GM21619 (cell line): ENCODE measurements around the gene CNN3.
"Not testable (repeated sequence)": the region's sequence is repeated elsewhere in the genome, so short reads cannot be mapped to it uniquely, and the experiment has no call there.

Experiments
- ATAC-seq: cut with Tn5 transposase; IDR thresholded peaks from one replicate; pipeline ENCODE4 v1.9.1; 2021; ENCODE audit not compliant: unreplicated experiment

CNN3 gene

GRCh38 chr1:94949681-94950661, 23.1 kb upstream of the CNN3 start:
- ATAC-seq, result no peak

- no peak for ATAC-seq
These were observed 20.5 kb upstream of the CNN3 start for GRCh38 chr1:94947437-94947836.

GRCh38 chr1:94946886-94947285, 20.0 kb upstream of the CNN3 start:
- ATAC-seq, result no peak

- no peak for ATAC-seq
These were observed 15.5 kb upstream of the CNN3 start for GRCh38 chr1:94942171-94943128.

GRCh38 chr1:94941480-94941879, 14.6 kb upstream of the CNN3 start:
- ATAC-seq, result not testable (repeated sequence)

- no peak for ATAC-seq
These were observed 13.8 kb upstream of the CNN3 start for GRCh38 chr1:94940738-94941137.

GRCh38 chr1:94937820-94938219, 10.9 kb upstream of the CNN3 start:
- ATAC-seq, result no peak

- no peak for ATAC-seq
These were observed 10.1 kb upstream of the CNN3 start for GRCh38 chr1:94936861-94937620.

- ATAC-seq, result no peak
These were observed 8.6 kb upstream of the CNN3 start for GRCh38 chr1:94935476-94935875.

GRCh38 chr1:94935034-94935433, 8.1 kb upstream of the CNN3 start:
- ATAC-seq, result no peak

- no peak for ATAC-seq
These were observed 7.6 kb upstream of the CNN3 start for GRCh38 chr1:94934551-94934950.

GRCh38 chr1:94931254-94931841, 4.4 kb upstream of the CNN3 start:
- ATAC-seq, result no peak

GRCh38 chr1:94929351-94930217, 2.7 kb upstream of the CNN3 start:
- ATAC-seq, result no peak

GRCh38 chr1:94928293-94928939, 1.5 kb upstream of the CNN3 start:
- ATAC-seq, result no peak

- peak; percentile 21 for ATAC-seq
These were observed 680 bp upstream of the CNN3 start for GRCh38 chr1:94927405-94928175.

- ATAC-seq, result peak; percentile 23
These were observed 590 bp downstream of the CNN3 start for GRCh38 chr1:94926126-94926914.

GRCh38 chr1:94925561-94926125, 1.3 kb downstream of the CNN3 start:
- ATAC-seq, result no peak
